Kidney epithelial cell (primary cell): ENCODE measurements around the gene NTNG1. TPM values are rescaled to one million over a fixed set of nuclear protein-coding genes. Genes with fewer than 3 reads are reported as not detected.

Source experiments
- DNase-seq: peaks from one replicate; pipeline ENCODE4 v3.0.0-alpha.2; 2010; ENCODE audit warnings: low read depth
- H3K27me3 ChIP-seq: 2 replicates; pipeline ENCODE4 v1.6.0; 2011; ENCODE audit warnings: low read length; ENCODE audit not compliant: control insufficient read depth, insufficient read depth
- H3K36me3 ChIP-seq: 2 replicates; pipeline ENCODE4 v1.5.1; 2011; ENCODE audit warnings: low read length; ENCODE audit not compliant: control insufficient read depth, insufficient read depth
- H3K4me3 ChIP-seq: 2 replicates; pipeline ENCODE4 v1.5.1; 2011; ENCODE audit warnings: low read depth, mild to moderate bottlenecking, control low read depth, low read length
- total RNA-seq: library from RNA; depleted of rRNA; stranded (reverse); fragments of >200 nt; gene quantifications from 2 replicates; pipeline ENCODE4 v1.2.3, GENCODE V29; 2015
- TF ChIP-seq, protein P1 (sequence below): IDR thresholded peaks from 2 replicates; pipeline ENCODE4 v1.5.1; 2011; ENCODE audit warnings: mild to moderate bottlenecking, moderate library complexity, low read length, control low read depth, inconsistent platforms; ENCODE audit not compliant: insufficient read depth, poor library complexity, severe bottlenecking

The NTNG1 gene
- total RNA-seq, 1 donor from 2014 or later: 3.7 TPM

DNA sequence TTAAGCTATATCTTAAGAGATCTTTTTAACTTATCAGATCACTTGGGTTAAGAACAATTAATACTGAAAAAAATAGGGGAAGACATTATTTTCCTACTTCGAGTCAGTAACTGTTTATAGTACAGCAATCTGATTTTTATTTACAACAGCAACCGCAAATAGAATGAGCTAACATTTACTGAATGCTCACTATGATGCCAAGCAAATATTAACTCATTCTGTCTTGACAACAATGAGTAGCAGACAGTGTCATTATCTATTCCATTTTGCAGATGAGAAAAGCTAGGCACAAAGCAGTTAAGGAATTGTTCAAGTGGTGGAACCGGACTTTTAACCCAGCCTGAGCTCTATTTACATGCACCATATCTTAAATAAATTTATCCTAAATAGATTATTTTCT, 273.7 kb downstream of the NTNG1 start:
- no peak for DNase-seq
- Histone ChIP-seq H3K36me3 (no peaks in the 10 kb centered on the region), H3K27me3 (no peaks in the 10 kb centered on the region), H3K4me3 (no peak overlapping the region)
- TF ChIP-seq, protein P1, sequence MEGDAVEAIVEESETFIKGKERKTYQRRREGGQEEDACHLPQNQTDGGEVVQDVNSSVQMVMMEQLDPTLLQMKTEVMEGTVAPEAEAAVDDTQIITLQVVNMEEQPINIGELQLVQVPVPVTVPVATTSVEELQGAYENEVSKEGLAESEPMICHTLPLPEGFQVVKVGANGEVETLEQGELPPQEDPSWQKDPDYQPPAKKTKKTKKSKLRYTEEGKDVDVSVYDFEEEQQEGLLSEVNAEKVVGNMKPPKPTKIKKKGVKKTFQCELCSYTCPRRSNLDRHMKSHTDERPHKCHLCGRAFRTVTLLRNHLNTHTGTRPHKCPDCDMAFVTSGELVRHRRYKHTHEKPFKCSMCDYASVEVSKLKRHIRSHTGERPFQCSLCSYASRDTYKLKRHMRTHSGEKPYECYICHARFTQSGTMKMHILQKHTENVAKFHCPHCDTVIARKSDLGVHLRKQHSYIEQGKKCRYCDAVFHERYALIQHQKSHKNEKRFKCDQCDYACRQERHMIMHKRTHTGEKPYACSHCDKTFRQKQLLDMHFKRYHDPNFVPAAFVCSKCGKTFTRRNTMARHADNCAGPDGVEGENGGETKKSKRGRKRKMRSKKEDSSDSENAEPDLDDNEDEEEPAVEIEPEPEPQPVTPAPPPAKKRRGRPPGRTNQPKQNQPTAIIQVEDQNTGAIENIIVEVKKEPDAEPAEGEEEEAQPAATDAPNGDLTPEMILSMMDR: no peak

DNA sequence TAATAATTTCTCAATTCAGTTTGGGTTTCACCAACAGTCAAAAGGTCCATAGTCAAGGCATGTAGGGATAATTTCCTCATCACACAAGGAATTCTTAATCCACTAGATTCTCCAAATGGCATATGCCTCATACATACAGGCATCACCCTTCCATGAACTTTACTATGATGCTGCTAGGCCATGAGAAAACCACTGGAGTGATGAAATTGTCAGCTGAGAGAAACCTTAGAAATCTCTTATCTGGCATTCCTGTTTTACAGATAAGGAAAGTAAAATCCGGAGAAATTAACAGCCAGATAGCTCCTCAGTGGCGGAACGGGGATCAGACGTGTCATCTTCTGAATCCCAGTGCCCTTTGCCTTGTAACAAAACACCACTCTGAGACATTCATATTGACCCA, 274.4 kb downstream of the NTNG1 start:
- Histone ChIP-seq H3K36me3 (no peaks in the 10 kb centered on the region), H3K4me3 (no peak overlapping the region), H3K27me3 (no peaks in the 10 kb centered on the region)
- DNase-seq: no peak
- TF ChIP-seq, protein P1: no peak

DNA sequence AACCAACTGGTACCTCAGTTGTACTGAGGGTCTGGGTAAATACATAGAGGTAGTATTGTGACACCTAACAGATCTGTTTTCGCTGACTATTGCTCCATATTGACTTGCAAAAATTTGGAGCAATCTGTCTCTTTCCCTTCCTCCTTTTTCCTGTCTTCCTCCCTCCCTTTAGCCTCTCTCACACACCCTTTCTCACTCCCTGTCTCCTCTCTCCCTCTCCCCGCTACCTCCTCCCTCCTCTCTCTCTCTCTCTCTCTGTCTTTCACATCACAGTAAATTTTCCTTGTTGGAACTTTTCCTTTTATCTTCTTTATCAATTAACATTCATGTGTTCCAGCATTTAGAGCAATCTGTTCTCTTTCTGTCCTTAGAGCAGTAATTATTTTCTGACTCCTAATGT, 278.2 kb downstream of the NTNG1 start:
- Histone ChIP-seq H3K27me3 (no peaks in the 10 kb centered on the region), H3K4me3 (no peak overlapping the region), H3K36me3 (no peaks in the 10 kb centered on the region)
- no peak for DNase-seq
- TF ChIP-seq, protein P1: no peak

DNA sequence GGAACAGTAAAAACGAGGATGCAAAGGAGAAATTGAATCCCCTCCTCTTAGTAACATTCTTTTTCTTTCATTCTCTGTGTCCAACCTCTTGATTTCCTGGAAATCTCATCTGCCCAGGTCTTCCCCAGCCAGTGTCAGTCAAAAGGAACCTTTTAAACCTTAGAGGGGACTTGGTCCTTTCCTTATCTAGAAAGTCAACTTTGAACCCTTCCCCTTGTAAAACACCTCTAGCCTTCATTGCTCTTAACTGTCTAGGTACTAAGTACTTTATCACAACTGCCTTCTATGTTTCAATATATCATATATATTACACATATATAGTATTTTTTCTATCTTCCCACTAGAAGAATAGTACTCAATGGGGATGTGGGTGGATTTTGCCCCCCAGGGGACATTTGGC, 282.1 kb downstream of the NTNG1 start:
- TF ChIP-seq, protein P1: no peak
- DNase-seq: no peak
- H3K4me3 ChIP-seq: no peak overlapping the region

DNA sequence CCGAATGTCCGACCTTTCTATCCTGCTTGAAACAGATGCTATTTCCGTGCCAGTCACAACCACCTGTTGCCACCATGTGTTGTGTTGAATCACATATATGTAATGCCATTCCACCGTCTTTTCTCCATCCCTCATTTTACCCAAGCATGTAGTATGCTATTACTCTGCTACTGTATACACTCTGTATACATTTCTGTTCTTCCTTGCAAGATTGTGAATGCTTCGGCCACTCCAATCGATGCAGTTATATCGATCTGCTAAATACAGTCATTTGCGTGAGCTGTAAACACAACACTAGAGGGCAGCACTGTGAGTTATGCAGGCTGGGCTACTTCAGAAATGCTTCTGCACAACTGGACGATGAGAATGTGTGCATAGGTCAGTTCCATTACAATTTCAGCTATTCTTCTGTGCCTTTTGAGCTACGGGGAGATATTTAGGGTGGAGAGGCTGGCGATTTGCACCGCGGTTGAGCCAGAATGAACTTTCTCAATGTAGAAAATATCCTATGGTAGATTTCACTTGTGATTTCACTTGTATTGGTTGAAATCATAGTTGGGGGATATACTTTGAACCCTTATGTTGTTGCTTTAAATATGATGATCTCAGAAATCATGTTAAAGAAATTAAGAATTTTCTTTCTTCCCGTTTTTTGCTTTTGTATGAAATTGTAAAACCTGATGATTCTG, 289.8 kb downstream of the NTNG1 start:
- Histone ChIP-seq H3K4me3 (no peak overlapping the region), H3K27me3 (no peaks in the 10 kb centered on the region), H3K36me3 (no peaks in the 10 kb centered on the region)
- DNase-seq: peak; percentile 5
- TF ChIP-seq, protein P1: peak; percentile 69

More for the DNA sequence above, 282.1 kb downstream of the NTNG1 start:
- Histone ChIP-seq H3K27me3 (no peaks in the 10 kb centered on the region), H3K36me3 (no peaks in the 10 kb centered on the region)

DNA sequence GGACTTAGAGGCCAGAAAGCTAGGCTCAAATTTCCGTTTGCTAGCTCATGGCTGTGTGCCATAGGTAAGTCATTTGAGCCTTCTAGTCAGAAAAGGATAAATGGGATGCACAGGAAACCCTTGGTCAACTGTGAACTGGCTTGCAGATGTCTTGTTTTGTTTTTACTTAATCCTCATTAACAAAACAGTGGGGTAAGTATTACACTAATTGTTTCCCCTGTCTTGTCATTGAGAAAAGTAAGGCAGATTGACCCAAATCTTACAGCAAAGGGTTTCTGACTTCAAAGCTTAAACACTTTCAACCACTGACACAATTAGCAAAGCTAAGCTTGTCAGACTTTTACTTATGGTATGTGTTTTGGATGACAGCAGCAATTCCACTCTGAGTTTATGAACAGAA, 291.3 kb downstream of the NTNG1 start:
- no peak overlapping the region for H3K4me3 ChIP-seq
- no peaks in the 10 kb centered on the region for H3K36me3 ChIP-seq
- TF ChIP-seq, protein P1: no peak
- DNase-seq: no peak
- H3K27me3 ChIP-seq: no peaks in the 10 kb centered on the region
